Measurements from ENCODE around the gene SYNE1.
"Not testable (repeated sequence)": the region's sequence is repeated elsewhere in the genome, so short reads cannot be mapped to it uniquely, and the experiment has no call there.

The SYNE1 gene

DNA sequence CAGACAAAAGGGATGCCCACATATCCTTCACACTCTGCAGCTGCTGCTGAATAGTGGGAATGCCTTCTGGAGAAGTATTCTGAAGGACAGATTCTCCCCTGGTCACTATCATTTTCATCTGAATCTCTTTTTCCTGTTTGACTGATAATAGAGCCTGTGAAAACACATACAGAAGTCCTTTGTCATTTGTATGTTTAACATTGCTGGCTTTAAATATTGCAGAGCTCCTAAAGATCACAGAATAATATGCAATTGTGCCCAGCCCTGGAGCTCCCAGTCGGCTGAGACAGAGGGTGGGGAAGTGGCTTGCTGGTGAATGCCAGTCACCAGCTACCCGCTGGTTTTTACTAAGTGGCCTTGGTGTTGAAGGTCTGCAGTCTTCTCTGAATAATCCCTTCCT is 272.3 kb downstream of the SYNE1 start:
- DNase-seq, result no peak

DNA sequence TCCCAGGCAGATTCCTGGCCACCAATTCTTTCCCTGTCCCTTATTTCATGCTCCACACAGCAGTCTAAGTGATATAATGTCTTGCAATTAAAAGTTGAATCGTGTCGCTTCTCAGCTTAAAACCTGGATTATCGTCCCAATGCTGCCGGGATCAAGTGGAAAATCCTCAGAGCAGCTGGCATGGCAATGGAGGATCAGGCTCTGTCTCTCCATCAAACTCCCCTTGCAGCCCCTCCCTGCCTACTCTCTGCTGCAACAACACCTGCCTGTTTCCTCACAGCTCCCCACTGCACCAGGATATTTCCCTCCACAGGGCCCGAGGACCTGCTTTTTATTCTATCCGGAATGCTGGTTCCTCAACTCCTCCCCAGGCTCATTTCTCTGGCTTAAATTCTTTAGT is 277.1 kb downstream of the SYNE1 start:
- no peak for DNase-seq

DNA sequence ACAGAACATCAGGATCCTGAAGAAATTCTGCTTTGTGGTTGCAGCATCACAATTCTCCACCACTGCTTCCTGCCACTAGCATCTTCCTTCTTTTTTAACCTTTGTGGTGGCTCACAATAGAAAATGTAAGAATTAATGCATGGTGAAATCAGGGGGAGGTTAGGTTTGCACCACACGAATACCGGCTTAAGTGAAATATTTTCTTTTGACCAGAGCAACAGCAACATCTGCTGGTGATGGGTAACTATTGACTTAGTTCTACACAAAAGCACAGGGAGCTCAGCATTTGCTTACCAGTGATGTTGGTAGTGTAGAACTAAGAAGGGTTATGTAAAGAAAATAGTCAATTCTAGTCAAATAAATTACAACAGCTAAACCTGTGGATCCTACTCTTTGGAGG is 280.5 kb downstream of the SYNE1 start:
- peak; percentile 57 to 75 (median 74) for DNase-seq

DNA sequence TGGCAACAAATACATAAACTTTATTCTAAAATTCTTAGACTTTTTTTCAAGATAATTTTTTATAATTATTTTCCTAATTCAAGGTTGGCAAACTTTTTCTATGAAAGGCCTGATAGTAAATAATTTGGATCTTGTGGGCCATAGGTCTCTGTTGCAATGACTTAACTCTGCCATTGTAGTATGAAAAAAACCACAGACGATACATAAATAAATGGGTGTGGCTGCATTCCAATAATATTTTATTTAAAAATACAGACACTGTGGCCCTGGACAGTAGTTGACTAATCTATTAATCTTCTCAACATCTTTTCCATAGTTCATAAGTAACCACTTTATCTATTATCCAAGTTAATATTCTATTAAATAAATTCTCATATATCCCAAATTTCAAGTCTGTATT is 281.1 kb downstream of the SYNE1 start:
- no peak for DNase-seq

DNA sequence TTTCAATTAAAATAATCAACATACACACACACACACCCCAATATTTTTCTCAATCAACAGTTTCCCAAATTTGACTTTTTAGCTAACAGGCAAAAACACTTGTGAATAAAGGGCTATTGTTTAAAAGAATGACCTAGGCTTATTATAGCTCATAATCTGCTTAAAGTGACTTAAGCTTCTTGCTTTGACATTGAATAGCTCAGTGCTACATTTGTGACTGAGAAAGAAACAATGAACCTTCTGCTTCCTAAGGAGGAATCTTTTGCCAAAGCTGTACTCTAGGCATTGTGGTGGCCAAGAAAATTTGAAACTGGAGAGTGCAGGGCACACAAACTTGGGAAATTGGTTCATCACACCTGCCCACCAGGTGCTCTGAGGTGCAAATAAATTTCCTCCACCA is 282.0 kb downstream of the SYNE1 start:
- DNase-seq, result no peak

DNA sequence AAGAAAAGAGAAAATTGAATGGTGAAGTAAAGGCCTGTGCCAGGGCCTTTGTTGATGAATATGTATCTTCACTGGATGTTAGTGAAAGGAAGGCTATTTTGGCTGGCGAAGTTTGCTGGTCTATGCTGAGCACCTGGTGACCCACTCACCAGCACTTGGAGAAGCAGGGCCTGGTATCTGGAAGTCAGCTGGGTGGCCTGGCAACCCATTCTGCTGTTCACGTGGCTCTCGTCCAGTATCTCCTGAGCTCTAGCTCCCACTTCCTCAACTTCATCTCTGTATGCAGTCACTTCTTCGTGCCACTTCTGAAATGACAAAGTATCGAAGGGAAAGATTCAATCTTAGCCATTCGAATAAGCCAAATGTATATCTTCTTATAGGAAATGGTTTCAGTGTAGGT is 283.7 kb downstream of the SYNE1 start:
- no peak for DNase-seq

DNA sequence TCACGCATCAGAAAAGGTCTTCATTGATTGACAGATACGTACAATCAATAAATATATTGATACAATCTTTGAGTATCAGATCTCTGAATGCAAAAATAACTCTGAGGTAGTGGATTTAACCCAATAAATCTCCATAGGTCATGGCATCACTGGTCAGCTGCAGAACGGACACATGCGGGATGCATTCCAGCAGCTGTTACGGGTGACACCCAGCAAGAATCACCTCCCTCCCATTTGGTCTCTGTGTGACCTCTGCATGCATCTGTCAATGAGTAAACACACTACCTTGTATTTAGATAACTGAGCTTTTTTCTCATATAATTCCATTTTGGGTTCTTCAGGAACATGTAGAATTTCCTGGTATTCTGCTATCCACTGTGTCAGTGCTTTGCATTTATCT is 285.4 kb downstream of the SYNE1 start:
- no peak for DNase-seq

DNA sequence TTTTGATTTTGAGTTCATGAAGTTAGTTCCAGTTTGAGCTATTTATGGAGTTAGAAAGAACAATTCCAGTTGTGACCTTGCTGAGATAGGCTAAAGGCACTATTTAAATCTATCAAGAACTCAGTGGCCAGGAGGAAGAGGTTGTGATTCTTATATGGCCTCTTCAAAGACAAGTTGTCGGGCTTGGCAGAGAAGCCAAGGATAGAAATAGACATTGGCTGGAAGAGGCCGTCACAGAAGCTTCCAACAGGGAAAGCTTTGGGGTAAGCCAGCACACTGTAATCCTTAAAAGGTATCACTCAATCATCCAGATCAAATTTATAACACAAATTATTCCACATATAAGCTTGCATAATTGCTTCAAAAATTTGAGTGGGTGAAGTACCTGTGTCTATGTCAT is 286.1 kb downstream of the SYNE1 start:
- no peak for DNase-seq

DNA sequence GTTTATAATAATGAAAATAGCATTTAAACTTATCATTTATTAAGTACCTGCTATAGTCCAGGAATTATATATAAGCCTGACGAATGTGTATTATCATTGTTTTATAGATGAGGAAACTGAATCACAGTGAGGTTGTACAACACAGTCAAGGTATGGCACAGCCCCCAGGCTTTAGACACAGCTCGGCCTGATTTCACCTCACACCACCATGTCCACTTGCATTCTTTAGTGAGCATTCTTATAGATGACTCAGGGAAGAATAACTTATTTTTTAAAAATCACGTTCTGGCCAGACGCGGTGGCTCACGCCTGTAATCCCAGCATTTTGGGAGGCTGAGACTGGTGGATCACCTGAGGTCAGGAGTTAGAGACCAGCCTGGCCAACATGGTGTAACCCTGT is 289.0 kb downstream of the SYNE1 start:
- DNase-seq, result no peak

DNA sequence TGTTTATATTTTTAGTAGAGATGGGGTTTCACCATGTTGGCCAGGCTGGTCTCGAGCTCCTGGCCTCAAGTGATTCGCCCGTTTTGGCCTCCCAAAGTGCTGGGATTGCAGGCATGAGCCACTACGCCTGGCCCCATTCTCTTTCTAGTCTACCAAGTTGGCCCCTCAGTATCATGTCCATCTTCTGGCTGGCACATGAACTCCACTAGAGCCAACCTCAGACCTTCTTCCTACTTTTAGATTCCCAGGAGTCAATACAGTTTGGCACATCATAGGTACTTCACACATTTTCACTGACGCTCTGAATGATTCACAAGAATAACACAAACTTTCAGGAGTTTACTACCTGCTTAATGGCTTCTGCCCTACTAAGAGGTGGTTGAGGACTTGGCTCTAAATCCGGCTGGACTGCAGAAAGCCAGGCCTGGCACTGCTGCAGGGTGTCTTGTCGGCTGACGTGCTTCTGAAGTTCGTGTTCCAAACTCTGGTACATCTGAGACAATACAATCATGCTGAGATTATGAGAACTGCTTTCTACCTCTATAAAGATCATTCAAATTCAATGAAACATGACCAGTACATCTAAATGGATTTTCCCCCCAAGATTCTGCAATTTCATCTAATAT is 293.3 kb downstream of the SYNE1 start:
- DNase-seq, result no peak

DNA sequence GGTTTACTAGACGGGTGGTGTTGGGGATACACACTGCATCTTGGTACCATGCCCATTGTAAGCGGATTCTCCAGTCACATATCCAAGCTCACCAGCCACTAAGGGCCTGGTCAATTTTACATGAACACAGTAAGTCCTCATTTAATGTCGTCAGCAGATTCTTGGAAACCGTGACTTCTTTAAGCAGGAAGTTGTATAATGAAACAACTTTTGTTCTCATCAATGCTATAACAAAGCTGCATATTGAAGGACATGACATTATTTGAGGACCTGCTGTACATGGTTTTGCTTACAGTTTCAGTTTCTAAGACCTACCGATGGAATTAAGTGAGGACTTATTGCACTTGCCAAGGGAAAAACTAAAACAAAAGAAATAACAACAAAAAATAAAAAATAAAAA is 295.6 kb downstream of the SYNE1 start:
- peak; percentile 10 to 41 (median 14) for DNase-seq

DNA sequence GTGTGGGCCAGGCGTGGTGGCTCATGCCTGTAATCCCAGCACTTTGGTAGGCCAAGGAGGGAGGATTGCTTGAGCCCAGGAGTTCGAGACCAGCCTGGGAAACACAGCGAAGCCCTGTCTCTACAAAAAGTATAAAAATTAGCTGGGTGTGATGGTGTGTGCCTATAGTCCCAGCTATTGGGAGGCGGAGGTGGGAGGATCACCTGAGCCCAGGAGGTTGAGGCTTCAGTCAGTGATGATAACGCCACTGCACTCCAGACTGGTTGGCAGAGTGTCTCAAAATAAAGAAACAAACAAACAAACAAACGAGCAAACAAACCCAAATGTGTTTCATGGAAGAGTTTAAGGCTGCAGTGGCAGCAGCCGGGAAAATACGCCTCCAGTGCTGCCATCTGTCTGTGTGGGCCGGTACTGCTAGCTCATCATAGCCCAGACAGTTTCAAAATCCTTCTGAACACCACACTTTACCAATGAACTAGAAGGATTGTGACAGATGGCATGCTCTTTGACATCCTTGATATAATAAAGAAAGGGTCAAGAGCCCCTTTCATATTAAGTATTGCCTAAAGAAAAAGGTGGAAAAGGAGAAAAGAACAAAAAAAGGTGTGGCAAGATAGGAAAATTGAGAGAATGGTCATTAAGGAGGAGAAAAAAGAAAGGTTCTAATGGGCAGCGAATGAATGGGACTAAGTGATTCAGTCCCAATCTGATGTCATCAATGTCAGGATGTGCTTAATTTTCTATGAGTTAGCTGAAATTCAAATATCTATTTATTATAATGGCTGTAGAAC is 298.6 kb downstream of the SYNE1 start:
- DNase-seq, result peak; percentile 69 to 79 (median 74)

DNA sequence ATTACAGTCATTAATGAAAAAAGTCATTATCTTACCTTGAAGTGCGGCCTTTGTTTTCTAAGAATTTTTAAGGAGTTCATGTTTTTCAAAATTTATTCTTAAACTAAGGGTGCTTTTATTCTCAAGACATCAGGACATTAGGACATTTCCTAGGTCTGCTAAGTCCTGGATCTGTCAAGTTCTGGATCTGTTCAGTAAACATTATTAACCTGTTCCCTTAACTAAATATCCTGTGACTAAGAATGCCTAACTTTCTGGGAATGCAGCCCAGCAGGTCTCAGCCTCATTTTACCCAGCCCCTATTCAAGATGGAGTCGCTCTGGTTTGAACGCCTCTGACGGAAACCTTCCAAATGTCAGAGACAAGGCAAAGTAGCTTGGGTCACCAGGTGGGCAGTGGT is 302.6 kb downstream of the SYNE1 start:
- no peak for DNase-seq

DNA sequence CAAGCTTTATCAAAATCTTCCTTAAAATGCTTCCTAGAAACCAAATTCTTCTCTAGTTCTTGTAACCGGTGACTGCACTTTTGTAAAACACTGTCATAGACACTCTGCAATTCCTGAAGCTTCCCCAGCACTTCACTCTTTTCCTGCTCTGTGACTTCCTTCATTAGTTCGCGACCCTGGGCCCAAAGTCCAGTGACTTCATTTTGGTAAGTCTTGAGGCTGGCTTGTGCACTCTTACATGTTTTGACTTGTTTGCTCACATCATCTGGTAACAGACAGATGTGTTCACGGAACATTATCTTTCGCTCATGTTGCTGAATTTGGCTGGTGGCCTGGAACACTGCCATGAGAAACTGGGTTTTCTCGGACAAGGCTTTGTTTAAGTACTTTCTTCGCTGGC is 306.2 kb downstream of the SYNE1 start:
- peak in 2 of 3 donors; percentile 21 to 34 for DNase-seq

DNA sequence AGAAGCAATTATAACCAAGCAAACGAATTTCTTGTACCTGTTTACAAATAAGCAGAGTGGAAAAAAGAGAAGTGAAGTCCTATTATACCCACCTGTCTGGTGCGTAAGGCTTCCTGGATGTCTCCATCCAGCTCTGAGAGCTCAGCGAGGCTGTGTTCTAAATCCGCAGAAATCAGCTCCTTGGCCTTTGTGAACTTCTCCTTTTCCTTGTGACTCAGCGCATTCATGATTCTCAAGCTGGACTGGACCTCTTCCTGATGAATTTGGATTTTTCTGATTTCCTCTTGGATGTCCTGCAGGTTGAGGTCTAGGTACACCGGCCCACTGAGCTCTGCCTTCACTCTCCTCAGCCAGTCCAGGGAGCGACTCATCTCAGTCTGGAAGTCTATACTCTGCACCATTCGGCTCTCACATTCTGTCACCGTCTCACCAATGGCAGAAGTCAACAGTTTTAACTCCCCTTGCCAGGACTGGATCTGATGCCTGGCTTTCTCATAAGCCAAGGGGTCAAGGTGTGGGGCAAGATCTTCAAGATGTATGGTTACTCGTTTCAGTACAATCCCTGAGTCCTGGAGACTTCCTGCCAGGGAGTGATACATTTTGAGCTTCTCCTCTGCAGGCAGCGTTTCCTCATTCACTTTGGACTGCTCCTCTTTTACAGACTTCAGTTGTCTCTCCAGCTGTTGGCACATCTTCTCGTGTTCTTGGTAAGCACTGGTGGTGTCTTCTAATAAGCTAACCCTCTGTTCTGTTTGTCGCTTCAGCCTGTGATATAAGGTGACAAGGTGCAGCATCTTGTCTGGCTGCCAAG is 307.3 kb downstream of the SYNE1 start:
- DNase-seq, result peak; percentile 64 to 73 (median 70)

DNA sequence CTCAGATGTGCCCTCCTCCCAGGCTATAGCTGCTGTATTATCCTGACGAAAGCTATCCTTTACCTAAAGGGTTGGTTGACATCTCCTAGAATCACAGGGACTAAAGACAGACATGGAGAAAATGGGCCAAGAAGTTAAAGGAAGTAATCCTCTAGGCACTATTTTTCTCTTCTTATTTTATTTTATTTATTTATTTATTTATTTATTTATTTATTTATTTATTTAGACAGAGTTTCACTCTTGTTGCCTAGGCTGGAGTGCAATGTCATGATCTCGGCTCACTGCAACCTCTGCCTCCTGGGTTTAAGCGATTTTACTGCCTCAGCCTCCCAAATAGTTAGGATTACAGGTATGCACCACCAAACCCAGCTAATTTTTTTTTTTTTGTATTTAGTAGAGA is 309.0 kb downstream of the SYNE1 start:
- DNase-seq, result not testable (repeated sequence)

DNA sequence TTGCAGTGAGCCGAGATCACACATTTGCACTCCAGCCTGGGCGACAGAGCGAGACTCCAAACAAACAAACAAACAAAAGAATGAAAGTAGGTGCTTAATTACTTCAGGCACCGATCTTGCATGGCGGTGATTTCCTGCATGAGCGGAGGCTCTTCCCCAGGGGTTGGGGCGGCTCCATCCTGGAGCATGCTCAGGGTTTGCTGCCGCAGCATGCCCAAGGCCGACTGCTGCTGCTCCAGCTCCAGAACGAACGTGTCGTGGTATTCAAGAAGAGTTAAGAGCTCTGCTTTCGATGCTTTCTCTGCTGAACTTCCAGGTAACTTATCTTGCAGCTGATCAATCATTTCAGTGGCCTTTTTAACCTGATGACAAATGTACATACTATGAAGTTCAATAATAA is 313.8 kb downstream of the SYNE1 start:
- DNase-seq, result no peak

DNA sequence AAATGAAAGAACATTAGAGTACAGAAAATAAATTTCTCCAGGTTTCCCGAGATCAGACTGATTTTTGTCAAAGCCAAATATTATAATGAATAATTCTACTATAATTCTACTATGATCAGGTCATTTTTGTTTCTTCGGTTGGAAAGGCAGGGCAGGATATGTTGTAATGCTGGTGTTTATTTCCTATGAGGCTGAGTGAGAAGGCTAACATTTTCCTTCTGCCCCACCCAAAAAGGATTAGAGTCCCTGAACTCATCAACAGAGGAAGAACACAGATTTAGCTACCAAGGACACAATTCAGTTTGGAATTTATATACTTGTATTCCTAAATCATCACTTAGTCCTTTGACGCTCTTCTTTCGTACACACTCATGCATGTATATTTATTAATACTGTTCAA is 318.9 kb downstream of the SYNE1 start:
- no peak for DNase-seq

DNA sequence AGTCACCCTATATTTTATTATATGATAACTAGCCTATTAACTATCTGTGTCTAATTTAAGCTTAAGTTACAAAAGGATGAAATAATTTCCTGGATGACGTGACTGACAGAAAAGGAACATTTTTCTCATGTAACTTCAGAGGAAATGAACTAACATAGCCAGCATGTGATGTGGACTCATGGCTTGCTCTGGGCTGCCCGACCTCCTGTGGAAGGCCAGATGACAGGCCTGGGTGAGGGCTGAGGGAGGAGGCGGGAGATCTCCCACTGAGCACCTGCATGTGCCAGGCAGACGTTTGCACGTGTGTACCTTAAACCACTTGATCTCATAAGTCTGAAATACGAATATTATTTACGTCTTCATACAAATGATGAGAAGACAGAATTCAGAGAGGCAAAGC is 321.1 kb downstream of the SYNE1 start:
- peak; percentile 88 to 94 (median 94) for DNase-seq

DNA sequence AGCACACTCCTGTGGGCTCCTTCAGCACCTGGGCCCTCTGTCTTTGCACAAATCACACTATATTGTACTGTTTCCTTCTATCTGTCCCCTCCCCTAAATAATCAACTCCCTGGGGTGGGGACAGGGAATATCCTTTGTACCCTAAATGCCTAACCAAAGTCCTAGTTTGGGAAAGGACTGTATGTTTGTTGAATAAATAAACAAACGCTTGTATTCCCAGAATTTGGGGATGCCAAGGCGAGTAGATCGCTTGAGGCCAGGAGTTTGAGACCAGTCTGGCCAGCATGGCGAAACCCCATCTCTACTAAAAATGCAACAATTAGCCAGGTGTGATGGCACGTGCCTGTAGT is 322.7 kb downstream of the SYNE1 start:
- no peak for DNase-seq

DNA sequence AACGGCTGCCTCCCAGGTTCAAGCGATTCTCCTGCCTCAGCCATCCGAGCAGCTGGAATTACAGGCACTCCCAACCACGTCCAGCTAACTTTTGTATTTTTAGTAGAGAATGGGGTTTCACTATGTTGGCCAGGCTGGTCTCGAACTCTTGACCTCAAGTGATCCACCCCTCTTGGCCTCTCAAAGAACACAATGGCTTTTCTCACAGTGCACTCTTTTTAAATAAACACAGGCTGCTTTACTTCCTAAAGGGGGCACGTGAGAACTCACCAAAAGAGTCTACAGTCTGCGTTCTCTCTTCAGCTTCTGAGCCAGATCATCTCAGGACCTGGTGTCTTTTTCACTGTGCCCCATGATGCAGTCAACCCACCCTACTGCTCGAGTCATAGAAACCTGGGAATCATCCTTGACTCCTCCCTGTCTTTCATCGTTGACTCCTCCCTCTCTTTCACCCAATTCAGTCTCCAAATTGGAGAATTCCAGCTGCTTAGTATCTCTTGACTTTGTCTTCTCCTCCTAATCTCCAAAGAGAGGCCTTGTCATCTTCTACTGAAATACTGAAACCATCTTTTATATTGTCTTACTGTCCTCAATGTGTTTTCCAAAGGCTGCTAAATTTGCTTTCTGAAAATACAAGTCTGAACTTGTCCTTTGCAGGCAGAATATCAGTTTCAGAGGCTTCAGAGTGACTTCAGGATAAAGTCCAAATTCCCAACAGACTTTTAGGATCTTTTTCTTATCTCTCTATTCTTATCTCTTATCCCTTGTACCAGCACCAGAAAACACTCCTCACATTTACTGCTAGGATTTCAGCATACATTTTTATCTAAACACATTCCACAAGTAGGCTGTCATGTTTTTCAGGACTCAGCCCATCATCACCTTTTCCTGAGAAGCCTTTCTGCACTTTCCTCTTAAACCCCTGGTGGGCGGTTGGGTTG is 323.4 kb downstream of the SYNE1 start:
- DNase-seq, result no peak

DNA sequence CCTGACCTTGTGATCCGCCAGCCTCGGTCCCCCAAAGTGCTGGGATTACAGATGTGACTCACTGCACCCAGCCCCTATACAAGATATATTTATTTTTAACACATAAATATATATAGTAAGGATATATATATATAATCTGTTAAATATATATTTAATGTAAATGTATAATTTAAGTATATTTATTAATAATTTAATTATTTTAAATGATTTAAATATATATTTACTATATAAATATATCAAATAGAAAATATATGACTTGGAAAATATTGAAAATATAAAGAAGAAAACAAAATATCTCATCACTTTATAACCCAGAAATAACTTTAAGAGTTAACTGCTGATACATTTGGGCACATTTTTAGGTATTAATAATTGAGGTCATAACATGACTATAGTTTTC is 324.7 kb downstream of the SYNE1 start:
- DNase-seq, result no peak
